ENCODE data around the gene ADGRE2.

ADGRE2 gene

DNA sequence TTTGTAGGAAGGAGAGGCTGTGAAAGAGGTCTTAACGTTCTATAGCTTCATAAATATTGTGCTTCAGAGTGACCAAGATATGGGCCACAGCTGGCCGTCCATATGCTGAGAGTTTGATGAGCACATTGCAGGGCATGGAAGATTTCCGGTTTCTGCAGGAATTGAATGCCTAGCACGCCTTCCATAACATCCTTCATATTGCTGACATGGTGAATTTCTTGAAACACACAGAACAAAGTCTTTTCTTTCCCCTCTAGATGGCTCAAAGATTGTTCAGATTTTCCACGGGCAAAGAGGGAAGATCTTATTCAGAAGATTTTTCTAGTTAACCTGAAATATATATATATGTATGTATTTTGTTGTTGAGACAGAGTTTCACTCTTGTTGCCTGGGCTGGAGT, 42.4 kb downstream of the ADGRE2 start:
- DNase-seq (ENCODE audit: low read depth in 2 of 2): no peak

DNA sequence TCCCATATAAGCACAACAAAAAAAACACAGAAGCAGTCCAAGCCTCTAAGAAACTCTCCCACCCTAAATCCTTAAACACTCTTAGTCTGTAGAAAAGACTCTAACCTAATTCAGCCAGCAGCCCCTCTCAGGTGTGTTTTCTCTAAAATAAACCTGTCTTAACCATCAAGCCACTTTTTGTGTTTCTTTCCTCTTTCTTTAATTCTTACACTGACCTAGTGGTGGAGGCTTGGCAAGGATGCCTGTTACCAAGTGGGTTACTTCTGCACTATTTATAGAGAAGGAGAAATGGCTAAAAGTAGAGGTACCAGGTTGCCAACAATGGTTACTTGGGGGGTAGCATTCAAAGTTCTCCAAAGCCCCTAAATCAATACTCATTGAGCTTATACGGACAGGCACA, 44.8 kb downstream of the ADGRE2 start:
- DNase-seq (ENCODE audit: low read depth in 2 of 2): no peak

DNA sequence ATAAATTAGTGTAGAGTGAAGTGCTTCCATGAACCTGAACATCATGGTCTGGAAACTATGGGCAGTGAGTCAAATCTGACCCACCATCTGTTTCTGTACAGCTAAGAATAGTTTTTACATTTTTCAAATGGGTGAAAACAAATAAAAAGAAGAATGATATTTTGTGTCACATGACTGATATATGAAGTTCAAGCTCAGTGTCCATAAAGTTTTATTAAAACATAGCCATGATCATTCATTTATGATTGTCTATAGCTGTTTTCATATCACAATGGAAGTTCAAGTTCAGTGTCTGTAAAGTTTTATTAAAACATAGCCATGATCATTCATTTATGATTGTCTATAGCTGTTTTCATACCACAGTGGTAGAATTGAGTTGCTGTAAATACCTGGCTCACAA, 45.9 kb downstream of the ADGRE2 start:
- DNase-seq (ENCODE audit: low read depth in 2 of 2): no peak

DNA sequence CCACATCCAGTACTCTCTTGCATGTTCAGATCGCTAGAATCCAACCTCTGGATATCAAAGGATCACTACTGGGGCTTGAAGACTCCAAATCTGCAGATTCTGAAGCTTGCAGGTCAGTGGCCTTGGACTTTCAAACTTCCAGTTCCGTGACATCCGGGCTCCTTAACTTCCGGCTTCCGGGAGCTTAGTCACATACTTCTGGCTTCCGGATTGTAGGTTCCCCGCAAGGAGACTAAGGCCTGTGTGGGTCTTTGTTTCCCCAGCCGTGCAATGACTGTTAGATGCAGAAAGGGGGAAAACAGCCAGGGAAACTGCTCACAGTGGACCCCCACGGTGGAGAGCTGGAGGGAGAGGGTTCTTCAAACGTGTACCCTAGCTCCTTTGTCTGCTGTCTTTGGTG, 47.2 kb downstream of the ADGRE2 start:
- DNase-seq (ENCODE audit: low read depth in 2 of 2): no peak

DNA sequence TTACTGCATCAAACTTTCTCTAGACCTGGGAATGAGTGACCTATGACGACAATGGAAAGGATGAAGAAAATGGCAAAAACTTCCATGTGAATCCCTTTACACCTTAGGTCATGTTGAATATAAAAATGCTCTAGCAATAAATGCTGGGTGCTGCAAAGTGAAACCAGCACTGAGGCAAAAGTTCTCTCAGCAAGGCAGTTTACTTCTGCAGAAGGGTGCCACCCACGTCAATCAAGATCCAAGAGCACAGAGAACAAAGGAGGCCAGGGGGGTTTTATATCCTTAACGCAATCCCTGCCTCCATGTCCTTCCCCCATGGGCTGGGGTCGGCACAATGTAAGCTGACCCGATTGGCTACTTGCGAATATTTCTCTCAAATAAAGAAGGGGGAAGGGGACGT, 49.8 kb downstream of the ADGRE2 start:
- no peak for DNase-seq (ENCODE audit: low read depth in 2 of 2)

DNA sequence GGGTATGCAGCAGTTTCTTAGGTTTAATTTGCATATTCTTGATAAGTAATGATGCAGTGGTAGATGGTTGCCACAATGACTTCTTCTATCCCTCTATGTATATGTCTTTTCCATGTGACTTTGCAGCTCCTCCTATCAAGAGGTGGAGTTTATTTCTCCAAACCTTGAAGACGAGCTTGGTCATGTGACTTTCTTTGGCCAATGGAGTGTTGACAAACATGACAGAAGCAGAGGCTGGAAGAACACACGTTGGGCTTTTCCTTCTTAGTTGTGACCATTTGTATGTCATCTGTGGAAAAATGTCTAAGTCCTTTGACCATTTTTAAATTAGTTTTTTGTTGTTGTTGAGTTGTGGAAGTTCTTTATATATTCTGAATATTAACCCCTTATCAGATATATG, 56.2 kb downstream of the ADGRE2 start:
- no peak for DNase-seq (ENCODE audit: low read depth in 2 of 2)

DNA sequence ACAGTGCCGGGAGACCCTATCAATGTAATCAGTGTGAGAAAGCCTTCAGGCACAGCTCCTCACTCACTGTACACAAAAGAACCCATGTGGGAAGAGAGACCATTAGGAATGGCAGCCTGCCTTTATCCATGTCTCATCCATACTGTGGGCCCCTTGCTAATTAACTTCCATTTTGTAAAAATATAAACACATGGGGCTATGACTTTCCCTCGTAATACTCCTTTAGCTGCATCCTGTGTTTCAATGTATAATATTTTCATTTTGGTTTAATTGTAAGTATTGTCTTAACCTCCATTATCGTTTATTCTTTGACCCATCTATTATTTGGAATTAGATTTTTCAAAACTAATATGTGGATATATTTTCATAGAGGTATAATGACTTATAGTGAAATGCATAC, 59.2 kb downstream of the ADGRE2 start:
- DNase-seq (ENCODE audit: low read depth in 2 of 2): no peak

DNA sequence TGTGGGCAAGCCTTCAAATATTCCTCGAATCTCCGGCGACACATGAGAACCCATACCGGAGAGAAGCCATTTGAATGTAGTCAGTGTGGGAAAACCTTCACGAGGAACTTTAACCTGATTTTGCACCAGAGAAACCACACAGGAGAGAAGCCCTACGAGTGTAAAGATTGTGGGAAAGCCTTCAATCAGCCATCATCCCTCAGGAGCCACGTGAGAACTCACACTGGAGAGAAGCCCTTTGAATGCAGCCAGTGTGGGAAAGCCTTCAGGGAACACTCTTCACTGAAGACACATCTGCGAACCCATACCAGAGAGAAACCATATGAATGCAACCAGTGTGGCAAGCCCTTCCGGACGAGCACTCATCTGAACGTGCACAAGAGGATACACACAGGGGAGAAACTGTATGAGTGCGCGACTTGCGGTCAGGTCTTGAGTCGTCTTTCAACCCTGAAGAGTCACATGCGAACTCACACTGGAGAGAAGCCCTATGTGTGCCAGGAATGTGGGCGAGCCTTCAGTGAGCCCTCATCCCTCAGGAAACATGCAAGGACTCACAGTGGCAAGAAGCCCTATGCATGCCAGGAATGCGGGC, 59.7 kb downstream of the ADGRE2 start:
- DNase-seq (ENCODE audit: low read depth in 2 of 2): no peak

DNA sequence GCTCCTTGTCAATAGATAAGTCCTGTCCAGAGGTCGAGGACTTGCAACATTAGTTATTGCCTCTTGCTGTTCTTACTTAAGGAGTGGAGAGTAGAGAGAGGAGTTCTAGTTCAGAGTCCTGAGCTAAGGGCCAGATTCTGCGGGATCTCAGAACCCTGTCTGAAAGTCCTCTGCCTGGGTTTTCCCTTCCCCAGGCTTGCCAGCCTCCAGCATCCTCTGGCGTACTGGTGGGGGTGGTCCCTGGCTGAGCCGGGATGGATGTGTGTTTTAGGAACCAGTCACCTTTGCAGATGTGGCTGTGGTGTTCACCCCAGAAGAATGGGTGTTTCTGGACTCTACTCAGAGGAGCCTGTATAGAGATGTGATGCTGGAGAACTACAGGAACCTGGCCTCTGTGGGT, 62.5 kb downstream of the ADGRE2 start:
- DNase-seq (ENCODE audit: low read depth in 2 of 2): no peak

DNA sequence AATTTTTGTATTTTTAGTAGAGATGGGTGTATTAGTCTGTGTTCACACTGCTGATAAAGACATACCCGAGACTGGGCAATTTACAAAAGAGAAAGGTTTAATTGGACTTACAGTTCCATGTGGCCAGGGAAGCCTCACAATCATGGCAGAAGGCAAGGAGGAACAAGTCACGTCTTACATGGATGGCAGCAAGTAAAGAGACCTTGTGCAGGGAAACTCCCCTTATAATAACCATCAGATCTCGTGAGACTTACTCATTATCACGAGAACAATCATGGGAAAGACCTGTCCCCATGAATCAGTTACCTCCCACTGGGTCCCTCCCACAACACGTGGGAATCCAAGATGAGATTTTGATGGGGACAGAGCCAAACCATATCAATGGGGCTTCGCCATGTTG, 73.9 kb downstream of the ADGRE2 start:
- no peak for DNase-seq (ENCODE audit: low read depth in 2 of 2)

DNA sequence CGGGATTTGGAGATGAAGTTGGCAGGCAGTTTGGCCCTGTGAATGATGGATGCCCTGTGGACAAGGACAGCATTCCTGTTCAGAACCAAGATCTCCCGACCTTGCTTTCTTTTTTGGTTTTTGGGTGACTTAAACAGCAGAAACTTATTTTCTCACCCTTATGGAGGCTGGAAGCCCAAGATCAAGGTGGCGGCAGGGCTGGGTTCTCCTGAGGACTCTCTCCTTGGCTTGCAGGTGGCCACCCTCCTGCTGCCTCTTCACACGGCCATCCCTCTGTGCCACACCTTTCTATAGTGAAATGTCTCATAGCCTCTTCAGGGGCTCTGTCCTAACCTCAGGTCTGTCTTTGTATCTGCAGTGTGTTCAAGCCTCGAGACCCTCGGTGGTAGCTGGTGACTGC, 74.5 kb downstream of the ADGRE2 start:
- no peak for DNase-seq (ENCODE audit: low read depth in 2 of 2)

DNA sequence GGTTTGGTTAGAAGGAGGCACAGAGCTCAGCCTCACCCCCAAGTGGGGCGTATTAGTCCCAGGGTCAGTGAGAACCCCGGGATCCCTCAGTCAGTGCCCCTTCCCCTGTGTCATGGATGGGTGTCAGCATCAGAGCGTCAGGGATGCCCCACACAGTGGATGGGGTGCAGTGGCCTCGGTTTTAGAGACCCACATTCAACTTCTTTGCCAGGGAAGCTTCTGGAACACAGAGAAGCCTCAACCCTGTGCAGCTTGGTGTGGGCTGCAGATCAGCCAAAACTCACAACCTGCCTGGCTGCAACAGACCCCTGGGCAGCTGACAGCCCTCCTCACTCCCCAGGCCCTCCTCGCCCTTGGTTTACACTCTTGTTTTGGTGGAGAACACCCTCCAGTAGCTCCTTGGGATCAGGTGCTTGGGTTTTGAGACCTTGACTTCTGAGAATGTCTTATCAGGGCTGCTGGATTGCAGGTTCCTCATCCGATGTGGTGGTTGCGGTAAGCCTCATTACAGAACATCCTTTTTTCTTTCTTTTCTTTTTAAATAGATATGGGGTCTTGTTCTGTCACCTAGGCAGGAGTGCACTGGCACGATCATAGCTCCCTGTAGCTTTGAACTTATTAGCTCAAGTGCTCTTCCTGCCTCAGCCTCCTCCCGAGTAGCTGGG, 77.5 kb downstream of the ADGRE2 start:
- no peak for DNase-seq (ENCODE audit: low read depth in 2 of 2)

DNA sequence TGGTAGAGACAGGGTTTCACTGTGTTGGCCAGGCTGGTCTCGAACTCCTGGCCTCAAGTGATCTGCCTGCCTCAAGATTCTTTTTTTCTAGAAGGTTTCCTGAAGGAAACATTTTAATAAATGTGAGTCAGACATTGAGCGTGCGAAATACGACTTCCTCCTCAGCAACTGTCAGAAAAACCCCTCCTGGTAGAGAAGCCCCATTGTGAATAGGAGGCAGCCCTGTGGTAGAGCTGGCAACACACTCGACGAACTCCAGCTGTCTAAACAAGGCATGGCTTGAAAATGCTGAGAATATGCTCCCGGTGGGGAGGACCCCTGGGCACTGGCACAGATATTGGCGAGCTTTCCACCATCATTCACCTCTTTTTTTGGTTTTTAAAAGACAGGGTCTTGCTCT, 78.7 kb downstream of the ADGRE2 start:
- no peak for DNase-seq (ENCODE audit: low read depth in 2 of 2)

DNA sequence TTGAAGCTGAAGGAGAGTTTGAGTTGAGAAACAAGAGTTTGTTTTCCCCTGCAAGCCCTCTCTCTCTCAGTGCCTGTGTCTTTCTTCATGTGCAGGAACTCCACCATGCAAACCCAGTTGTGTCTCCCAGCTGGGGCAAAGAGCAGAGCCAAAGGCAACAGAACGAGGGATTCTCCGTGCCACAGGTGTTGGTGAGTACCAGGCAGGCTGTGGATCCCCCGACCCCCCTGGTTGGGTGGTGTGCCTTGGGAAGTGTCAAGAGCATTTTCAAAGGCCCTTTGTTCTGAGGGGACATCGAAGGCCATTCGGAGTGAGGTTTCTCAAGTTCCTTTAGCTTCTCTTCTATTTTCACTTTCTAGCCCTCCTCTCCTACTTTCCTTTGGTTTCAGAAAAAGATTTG, 82.9 kb downstream of the ADGRE2 start:
- no peak for DNase-seq (ENCODE audit: low read depth in 2 of 2)

DNA sequence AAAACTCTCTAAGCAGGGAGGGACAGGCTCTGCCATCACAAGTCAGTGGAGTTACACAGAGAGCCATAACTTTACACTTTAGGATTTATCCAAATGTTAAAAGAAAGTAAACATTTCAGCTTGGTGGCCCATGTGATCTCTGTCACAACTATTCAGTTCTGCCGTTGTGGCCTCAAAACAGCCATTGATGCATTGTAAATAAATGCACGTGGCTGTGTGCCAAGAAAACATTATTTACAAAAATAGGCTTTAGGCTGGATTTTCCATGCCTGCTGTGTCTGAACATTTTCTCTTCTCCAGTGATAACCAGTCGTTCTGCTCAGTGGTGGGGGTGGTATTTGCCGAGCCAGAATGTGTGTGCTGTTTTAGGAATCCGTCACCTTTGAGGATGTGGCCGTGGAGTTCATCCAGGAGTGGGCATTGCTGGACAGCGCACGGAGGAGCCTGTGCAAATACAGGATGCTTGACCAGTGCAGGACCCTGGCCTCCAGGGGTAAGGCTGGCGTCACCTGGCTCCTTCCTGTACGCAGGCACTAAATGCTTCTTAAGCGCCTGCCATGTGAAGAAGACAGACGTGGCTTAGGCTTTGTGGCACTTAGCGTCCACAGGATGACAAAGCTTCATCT, 83.6 kb downstream of the ADGRE2 start:
- no peak for DNase-seq (ENCODE audit: low read depth in 2 of 2)

DNA sequence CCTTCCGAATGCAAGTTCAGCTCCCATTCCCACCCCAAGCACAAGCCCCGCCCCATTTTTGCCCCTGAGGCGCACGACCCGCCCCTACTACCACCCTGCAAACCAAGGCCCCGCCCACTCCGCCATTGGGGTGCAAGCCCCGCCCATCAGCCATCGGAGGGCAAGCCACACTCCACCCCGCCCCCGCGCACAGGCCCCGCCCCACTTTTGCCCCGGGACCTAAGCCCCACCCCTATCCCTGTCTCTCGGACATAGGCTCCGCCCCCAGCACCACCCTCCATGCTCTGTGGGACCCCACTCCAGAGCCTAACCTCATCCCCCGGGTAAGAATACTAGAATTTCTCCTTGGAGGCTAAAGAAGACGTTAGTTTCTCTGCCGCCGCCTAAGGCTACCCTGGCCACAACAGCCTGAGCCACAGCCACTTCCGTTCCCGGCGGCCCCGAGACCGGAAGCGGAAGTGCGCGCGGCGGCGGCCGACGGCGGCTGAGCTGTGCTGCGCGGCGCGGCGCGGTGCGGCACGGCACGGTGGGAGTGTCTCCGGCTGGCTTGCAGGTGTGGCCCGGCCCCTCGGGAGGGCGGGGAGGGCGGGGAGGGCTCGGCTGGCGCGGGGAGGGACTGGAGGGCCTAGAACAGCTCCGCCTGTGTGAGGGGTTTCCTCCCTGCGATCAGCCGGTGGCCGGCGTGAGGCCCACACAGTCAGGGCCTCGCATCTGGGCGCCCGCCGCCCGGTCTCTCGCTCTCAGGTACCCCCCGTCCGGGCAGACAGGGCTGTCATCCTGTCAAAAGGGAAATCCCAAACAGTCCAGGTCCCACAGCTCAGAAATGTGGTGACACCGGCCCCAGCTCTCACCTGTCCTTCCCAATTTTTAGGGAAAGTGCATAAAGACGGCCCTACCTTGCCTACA, 88.5 kb downstream of the ADGRE2 start, which contains the start of gene ZNF333:
TSS of gene ZNF333 (plus strand) at position 451 of the 906 bp plus-strand sequence. CDS start 3,444 bp downstream, outside the sequence.
- DNase-seq (ENCODE audit: low read depth in 2 of 2): peak; percentile 97 to 98

DNA sequence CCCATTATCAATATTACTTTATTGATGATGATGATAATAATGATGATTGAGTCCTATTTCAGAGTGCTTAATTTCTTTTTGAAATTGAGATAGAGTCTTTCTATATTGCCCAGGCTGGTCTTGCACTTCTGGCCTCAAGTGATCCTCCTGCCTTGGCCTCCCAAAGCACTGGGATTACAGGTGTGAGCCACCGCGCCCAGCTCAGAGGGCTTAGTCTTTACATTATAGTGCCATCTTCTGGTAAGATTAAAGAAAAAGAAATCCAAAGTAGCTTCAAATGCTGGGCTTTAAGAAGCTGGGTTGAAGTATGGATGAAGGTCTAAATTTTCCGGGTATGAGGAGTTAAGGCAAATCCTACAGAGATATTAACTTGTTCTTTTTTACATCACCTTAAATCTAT, 91.9 kb downstream of the ADGRE2 start:
- no peak for DNase-seq (ENCODE audit: low read depth in 2 of 2)

DNA sequence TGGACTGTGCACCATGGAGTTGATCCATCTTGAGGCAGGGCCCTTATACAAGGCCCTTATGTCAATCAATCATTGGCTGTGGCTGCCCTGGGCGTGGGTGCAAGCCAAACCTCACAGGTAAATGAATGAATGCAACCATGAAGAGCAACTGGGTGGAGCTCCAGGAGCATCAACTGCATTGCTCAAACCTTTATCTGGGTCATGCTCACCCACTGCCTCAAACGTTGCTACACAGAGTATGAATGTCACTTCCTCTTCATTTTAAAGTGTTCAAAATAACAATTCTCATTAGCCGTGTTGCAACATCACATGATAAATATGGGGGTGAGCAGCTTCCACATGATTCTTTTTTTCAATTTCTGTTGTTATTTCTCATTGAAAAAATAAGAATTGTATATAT, 94.9 kb downstream of the ADGRE2 start:
- DNase-seq (ENCODE audit: low read depth in 2 of 2): no peak
